NCI-H82 (cell line): ENCODE data around the gene GTF2H2C_2.
"Not testable (repeated sequence)": the region's sequence is repeated elsewhere in the genome, so short reads cannot be mapped to it uniquely, and the experiment has no call there.

ENCODE experiments used
- DNase-seq: peaks from one replicate; lab custom pipeline; 2025; lab: John Stamatoyannopoulos, UW

GTF2H2C_2 gene

DNA sequence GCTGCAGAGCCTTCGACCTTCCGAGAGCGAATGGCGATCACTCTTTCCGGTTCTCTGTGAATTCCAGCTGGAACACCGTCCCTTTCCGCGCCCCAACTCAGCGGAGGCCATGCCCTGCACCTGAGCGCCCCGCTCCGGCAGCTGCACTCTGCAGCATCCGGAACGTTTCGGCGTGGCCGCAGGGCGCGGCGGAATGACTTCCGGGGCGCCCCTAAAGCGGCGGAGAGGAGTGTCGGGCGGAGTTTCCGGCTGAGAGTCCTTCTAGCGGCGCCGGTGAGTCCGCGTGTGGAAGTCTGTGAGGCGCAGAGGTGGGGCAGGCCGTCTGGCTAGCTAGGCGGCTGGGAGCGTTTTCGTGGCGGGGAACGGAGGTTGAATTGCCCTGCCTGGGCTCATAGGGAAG, at the start of gene GTF2H2C_2:
TSS of gene GTF2H2C_2 (plus strand) at position 252 of the 400 bp plus-strand sequence.
- not testable (repeated sequence) for DNase-seq

DNA sequence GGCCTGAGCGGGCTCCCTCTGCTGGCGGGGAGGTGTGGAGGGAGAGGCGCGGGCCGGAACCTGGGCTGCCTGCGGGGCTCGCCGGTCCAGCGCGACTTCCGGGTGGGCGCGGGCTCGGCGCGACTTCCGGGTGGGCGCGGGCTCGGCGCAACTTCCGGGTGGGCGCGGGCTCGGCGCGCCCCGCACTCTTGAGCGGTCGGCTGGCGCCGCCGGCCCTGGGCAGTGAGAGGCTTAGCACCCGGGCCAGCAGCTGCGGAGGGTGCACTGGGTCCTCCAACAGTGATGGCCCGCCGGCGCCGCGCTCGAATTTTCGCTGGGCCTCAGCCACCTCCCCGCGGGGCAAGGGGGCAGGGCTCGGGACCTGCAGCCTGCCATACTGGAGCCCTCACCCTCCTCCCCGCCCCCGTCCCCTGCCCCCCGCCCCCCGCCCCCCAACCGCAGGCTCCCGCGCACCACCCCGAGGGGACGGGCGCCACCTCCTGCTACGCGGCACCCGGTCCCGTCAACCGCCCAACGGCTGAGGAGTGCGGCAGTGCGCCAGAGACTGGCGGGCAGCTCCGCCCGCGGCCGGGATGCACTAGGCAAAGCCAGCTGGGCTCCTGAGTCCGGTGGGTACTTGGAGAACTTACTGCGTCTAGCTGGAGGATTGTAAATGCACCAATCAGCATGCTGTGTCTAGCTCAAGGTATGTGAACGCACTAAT, 14.0 kb upstream of the GTF2H2C_2 start:
- not testable (repeated sequence) for DNase-seq

DNA sequence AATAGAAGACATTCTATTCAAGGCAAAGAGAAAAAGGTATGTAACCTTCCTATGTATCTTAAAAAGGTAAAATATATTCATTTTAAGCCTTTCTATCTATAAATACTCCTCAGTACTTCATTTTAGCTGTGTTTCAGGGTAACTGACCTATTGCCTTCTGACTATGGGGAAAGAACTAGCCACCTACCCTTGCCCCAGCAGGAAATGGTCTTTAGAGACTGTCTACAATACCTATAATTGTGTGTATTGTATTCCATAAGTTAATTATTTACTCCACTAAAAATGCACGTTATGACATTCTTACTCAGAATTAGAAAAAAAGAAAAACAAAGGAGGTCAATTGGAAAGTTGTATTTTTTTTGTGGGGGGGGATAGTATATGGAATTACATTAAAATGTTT, 6.2 kb downstream of the GTF2H2C_2 start:
- not testable (repeated sequence) for DNase-seq

DNA sequence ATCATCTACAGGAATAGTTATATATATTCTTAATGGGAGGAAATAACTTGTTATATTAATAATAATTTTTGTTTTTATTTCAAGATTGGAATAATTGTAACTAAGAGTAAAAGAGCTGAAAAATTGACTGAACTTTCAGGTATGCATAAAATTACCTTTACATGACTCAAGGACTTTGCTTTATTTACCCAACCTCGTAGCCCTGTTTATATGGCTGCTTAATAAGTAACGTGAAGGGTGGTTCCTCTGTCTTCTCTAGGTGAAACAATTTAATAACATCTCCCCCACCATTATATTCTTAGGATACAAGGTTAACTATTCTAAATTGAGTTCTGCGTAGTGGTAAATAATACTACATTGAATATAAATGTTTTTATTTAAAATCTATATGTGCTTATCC, 8.0 kb downstream of the GTF2H2C_2 start:
- DNase-seq = not testable (repeated sequence)

DNA sequence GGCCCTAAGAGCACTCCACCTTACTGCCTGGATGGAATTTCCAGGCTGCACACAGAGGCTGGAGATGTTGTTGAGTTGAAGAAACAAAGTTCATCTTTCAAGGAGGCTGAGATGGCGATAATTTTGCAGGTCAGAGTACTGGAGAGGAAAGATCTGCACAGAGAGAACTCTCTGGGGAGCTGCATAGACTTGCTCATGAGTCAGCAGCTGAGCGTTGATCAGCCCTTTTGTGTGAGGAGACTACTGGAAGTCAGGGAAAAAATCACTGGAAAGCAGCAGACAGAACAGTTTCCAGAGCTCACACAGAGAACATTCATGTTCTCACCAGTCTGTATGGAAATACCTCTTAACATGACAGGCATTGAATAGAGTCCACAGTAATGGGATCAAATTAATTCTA, 23.4 kb downstream of the GTF2H2C_2 start:
- not testable (repeated sequence) for DNase-seq

DNA sequence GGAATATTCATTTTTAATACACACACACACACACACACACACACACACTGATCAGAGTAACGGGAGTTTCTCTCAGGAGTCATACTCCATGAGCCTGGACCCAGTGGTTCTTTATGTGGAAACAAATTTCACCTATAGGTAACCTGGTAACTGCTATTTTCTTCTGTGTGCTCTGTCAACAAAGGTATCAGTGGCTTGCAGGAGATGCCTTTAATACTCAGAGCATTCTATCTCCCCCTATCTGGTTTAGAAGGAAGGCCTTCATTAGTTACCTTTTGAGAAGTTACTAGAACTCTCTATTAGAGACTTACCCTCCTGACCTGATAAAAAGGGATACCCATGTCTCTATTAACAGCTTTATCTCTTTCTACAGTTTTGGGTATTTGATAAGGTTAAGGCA, 34.4 kb downstream of the GTF2H2C_2 start:
- not testable (repeated sequence) for DNase-seq

DNA sequence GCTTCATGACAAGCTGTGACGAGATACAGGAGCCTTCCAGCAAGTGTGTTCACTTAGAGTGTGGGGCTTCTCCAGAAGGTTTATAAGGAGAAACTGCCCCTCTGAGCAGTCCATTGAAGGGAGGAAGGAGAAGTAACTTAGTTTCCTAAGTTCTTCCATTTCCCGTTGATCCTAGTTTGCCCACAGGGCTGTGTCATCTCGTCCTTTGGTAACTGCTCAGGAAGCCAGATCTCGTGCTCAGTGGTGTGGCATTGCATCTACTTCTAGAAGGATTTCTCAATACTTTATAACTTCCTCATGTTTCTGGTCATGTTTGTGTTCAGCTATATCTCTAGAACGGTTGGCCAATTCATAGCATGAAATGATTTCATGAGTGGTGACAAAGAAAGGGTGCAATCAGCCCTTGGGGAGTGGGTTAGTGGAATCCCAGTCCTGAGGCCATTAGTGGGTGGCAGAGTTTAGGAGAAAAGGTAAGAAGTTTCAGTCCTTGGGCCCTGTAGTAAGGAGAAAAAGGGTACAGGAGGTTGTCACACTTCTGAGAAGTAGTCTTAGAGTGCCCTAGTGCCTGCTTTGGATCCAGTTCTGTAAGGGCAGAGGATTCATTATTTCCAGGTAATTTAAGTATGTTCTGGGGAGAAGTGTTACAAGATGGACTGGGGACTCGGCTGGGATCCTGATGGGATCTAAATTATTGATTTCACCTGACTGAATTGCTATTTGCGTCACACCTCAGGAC, 36.2 kb downstream of the GTF2H2C_2 start:
- not testable (repeated sequence) for DNase-seq

DNA sequence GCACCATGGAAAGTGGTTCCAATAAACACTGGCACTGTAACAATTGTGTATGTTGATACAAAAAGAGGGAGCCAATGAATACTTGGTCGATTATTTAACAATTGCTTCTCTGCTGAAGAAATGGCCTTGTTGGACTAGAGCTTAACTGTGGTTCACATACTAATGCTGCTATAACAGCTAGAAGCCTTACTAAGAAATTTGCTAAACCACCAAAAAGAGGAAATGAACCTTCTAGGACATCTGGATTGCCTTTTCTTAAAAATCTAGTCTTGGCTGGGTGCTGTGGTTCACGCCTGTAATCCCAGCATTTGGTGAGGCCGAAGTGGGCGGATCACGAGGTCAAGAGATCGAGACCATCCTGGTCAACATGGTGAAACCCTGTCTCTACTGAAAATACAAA, 41.9 kb downstream of the GTF2H2C_2 start:
- DNase-seq = not testable (repeated sequence)

DNA sequence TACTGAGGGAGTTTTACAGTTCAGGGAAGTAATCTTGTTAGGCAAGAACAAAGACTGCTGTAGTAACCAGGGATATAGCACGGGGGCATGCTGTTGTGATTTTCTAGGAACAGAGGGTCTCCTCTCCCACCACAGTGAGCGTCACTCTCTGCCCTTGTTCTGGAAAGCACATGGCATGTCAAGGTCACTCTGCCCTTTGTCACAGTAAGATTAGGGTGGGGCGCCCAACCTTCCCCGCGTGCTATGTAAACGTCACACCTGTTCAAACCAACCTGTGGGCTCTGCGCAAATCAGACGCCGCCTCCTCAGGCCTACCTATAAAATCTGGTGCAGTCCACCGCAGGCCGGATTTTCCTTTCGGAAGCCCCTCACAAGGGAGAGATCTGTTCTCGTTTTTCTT, 44.0 kb downstream of the GTF2H2C_2 start:
- not testable (repeated sequence) for DNase-seq

DNA sequence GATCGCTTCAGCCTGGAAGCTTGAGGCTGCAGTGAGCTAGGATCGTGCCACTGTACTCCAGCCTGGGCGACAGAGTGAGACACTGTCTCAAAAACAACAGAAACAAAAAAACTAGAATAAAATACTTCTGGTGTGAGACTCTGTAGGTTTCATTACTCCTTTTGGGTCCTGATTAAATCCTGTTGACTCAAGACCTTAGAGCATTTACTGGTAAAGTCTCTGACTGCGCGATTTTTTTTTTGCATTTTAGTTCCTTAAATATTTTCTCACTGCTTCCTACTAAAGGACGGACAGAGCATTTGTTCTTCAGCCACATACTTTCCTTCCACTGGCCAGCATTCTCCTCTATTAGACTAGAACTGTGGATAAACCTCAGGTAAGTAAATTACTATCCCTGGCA, 46.8 kb downstream of the GTF2H2C_2 start:
- DNase-seq = not testable (repeated sequence)

DNA sequence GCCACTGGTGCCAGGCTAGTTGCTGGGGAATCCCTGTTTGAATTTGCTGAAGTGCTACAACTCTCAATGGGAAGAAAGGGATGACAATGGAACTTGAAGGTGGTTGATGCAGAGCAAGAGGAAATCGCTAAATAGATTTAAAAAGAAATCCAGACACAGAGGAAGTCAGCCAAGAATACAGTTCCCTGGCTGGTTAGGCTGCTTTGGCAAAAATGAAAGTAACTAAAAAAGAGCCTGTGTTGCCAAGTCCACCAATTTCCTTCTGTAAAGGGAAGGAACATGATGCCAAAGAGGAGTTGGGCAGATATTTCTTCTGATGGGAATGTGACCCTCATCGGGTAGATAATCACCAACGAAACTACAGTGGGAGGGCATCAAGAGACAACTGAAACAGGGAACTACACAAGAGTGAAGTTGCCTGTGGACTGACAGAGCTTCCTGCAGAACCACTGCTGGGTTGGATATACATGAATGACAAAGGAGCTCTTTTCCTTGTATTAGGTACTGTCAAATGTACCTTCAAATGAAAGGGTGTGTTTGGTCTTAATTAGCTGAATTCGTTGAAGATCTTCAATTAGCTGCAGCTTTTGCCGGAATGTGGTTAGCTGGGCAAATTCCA, 49.0 kb downstream of the GTF2H2C_2 start:
- DNase-seq = not testable (repeated sequence)

DNA sequence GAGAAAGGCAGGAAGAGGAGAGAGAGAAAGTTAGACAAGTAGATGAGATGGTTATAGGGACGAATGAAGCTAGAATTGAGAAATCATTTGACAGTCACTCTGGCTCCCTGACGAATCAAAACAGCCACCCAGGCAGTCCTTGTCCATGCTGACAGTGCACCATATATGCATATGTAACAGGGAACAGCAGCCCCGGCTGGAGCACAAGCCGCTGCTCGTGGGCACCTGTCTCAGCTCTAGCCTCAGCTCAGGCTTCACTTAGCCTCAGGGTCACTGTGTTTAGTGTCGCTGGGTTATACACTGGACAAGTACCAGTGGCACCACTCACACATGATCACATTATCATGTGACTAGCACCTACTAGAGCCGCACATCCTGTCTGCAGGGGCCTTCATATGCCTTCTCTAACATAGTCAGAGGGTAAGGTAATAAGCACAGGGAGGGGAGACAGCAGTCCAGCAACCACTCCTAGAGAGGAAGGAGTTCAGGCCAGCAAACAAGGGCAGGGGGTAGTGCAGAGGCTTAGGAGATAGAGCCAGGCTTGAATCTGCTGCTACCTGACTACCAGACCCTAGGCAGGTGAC, 54.9 kb downstream of the GTF2H2C_2 start:
- not testable (repeated sequence) for DNase-seq
